ENCODE measurements around the gene LKAAEAR1.

LKAAEAR1 gene

DNA sequence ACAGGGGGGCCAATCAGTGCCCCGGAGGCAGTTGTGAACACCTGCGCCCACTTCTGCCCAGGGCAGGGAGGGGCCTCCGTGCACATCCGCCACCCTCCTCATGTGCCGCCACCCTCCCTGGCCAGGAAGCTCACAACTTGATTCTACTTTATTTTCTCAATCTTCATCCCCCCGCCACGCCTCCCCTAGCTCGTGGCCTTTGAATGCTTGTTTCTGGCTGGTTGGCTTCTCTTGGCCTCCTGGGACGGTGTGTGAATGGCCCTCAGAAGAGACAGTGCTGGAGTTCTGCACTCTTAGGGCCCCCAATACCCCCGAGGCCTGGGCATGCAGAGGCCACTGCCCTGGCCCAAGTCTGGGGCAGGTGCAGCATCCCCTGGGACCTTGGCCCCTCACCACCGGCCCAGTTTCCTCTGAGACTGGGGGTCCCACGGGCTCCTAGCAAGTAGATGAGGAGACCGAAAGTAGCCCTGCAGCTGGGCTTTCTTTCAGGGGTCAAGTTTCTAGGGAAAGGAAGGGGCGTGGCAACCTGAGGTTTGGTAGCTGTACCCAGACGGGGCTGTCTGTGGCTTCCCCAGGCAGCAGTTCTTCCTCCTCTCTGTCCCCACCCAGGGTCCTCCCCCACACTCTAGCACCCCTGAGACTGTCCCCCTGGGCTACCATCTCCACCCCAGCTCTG, 6.2 kb downstream of the LKAAEAR1 start:
- no peak for DNase-seq

DNA sequence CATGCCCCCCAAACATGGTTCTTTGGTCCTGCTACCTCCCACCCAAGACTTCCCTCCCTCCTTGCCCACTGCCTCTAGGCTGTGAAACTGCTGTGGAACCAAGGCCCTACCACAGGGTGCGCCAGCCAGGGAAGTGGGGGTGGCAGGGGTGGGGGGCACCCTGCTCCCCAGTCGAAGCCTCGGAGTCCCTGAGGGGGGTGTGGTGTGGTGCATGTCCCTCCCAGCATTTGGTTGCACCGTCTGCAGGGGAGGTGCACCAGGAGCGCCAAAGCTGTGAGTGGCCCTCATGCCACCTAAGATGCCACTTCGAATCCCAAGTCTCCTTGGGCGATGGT, 6.7 kb downstream of the LKAAEAR1 start:
- DNase-seq, result no peak

DNA sequence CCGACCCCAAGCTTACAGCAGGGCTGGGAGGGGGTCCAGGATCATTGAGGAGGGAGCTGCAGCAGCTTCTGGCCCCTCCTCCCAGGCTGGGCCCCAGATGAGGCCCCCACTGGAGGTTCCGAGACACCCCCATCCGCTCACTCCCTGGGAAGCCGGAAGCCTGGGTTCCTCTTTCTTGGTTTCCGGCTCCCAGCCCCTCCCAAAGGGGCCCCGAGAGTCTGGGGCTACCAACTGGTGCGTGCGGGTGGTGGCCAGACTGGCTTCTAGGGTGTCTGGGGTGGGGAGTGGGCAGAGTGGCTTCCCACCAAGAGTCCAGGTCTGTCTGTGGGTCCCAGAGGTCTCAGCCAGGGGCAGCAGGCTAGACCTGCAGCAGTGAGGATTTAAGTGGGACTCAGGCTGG, 7.1 kb downstream of the LKAAEAR1 start:
- no peak for DNase-seq

DNA sequence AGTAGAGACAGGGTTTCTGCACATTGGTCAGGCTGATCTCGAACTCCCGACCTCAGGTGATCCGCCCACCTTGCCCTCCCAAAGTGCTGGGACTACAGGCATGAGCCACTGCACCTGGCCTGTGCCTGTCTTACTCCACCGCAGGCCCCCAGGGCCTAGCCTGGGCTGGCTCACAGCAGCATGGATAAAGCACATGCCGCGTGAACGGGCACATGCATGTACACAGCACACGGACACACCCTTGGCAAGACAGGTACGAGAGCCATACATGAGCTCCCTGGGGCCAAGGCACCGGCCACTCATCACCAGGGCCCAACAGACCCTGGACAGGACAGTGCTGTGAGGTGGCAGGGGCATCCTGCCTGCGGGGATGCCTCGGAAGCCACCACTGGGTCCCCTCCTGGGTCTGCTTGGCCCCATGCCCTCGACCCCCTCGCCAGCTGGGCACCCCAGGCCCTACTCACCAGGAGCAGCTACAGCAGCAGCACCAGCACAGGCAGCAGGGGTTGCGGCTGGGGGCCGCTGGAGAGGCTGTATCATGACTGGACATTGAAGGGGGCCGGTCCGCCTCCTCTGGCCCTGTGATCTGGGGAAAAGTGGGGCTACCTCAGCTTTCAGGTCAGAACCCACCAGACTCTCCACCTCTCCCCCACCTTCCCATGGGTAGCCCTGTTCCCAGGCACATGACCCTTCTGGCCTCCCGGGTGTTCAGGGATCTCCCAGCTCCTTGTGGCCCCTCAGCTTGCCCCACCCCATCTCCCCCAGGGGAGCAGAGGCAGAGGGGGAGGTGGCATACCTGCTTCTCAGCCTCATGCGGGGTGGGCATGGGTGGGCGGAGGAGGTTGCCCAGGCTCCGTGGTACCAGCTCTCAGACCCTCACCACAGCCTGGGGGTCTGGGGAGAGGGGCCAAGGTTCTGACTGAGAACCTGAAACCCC, 7.9 kb downstream of the LKAAEAR1 start:
- DNase-seq, result no peak

DNA sequence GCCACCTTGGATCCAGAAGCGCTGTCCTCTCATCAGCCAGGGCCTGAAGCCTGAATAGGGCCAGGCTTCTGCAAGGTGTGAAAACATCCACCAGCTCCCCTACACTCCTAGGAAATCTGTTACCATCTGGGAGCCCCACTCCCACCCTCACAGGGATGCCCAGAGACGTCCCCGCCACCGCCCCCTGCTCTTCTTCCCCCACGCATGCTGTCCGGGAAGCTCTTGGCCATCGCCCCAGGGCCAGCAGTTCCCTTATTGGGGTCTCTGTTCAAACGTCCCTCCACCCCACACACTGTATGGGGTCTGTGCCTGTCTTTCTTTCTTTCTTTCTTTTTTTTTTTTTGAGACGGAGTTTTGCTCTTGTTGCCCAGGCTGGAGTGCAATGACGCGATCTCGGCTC, 8.6 kb downstream of the LKAAEAR1 start:
- no peak for DNase-seq

DNA sequence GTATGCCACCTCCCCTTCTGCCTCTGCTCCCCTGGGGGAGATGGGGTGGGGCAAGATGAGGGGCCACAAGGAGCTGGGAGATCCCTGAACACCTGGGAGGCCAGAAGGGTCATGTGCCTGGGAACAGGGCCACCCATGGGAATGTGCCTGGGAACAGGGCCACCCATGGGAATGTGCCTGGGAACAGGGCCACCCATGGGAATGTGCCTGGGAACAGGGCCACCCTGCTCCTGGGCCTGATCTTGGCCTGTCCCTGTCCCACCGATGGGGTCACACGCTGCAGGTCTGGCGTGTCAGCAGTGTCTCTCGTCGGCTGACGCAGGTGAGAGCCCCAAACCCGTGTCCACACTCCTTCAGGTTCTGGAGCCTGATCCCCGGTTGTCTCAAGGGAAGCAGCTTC, 9.2 kb downstream of the LKAAEAR1 start:
- no peak for DNase-seq

DNA sequence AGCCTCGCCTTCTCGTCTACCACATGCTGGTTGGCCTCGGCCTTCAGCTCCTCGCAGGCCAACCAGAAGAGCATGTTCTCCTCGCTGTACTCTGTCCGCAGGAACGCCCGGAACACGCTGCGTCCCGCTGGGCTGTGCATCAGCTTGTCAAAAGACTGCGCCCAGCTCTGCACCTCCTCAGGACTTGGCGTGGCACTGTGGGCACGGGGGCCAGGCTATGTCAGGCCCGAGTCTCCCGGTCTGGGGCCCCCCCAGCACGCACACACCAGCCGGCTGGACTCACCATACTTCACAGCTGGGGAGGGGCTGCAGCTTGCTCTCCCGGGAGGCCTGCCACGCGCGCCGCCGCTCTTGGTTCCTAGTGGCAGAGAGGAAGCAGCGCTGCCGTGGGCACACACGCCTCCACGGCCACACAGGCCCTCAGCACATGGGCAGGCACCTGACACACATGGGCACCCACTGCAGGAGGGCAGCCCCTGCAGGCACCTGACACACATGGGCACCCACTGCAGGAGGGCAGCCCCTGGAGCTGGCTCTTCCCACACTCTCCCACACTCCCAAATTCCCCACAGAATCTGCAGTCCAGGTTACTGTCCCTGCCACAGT, 9.9 kb downstream of the LKAAEAR1 start:
- DNase-seq, result no peak

DNA sequence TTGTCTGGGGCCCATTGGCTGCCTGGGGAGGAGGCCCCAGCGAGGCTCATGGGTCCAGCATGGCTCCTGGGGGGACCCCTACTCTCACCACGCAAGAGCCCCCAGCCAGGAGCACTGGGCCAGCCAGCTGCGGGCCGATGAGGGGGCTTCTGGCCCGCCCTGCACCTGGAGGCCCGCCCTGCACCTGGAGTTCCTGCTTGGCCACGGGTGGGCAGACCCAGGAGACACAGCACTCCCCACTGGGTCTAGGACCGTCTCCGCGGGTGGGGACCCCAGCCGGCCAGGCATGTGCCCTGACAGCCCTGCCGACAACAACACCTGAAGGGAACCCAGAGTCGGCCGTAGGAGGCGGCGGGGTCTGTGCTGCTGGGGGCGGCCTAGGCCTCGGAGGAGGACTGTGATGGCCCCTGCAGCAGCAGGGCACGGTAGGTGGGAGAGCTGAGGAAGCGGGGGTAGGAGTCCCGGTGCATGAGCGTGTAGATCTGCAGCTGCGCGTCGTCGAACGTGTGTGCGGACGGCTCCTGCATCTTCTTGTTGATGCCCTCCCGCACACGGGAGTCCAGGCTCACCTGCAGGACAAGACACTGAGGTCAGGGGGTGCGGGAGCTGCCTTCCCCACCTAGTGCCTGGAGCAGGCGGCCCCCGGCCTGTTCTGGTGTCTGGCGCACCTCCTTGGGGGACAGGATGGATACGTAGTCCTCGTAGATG, 10.6 kb downstream of the LKAAEAR1 start:
- no peak for DNase-seq

DNA sequence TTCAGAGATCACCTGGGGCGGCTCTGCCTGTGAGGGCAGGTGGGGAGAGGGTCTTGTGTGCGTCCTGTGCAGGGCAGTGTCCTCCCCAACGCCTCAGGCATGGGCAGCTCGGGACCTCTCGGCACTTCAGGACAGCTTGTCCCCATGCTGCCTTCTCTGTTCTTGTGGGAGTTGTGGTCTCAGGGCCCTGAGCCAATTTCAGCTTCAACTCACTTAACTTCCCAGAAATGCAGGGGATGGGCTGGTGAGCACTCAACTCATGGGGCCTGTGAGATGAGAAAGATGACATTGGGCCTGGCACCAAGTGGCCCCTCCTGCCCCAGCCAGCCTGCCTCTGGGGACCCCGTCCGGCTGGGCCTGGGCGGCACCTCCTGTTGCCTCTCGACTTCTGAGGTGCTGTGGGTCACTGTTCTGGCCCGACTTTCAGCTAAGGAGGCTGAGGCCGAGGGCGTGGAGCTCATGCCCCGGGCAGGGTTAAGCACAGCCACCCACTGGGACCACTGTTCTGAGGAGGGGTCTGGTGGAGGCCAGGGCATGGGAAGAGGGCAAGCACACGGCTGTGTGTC, 11.6 kb downstream of the LKAAEAR1 start:
- DNase-seq, result no peak

DNA sequence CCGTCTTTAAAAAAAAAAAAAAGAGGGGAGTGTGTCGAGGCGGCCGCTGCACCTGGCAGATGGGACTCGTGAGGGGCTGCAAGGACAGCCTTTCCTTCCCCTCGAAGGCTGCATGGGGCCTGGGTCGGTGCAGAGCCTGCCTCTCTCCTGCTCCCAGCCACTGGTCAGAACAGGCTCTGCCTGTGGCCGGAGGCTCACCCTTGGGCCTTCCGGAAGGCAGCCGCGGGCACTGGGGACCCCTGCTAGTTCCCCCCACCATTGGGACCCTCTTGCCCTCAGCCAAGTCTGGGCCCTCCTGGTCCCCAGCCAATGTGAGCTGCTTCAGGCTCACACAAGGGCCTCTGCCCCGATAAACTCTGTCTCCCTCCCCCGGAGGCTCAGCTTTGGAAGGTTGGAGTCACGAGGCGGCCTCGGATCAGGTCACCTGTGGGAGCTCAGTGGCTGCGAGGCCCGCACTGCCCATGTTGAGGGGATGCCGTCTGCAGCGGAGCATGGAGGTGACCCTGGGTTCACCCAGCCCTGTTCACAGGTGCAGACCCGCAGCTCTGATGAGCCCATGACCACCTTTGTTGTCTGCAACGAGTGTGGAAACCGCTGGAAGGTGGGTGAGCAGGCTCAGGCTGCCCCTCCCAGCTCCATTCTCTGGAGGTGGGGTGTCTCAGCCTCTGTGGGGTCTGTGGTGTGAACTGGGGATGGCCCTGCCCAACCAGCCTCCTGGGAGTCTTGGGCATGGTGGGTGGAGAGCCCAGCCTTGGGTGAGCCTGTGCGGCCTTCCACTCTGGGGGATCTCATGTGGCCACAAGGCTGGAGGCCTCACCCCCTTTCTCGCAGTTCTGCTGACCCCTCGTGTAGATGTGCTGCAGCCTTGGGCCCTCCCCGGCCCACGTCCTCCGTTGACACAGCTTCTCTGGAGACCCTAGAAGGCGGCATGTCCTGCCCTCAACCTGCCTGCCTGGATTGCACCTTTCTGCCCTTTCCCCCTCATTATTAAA, 12.6 kb downstream of the LKAAEAR1 start:
- DNase-seq, result no peak

DNA sequence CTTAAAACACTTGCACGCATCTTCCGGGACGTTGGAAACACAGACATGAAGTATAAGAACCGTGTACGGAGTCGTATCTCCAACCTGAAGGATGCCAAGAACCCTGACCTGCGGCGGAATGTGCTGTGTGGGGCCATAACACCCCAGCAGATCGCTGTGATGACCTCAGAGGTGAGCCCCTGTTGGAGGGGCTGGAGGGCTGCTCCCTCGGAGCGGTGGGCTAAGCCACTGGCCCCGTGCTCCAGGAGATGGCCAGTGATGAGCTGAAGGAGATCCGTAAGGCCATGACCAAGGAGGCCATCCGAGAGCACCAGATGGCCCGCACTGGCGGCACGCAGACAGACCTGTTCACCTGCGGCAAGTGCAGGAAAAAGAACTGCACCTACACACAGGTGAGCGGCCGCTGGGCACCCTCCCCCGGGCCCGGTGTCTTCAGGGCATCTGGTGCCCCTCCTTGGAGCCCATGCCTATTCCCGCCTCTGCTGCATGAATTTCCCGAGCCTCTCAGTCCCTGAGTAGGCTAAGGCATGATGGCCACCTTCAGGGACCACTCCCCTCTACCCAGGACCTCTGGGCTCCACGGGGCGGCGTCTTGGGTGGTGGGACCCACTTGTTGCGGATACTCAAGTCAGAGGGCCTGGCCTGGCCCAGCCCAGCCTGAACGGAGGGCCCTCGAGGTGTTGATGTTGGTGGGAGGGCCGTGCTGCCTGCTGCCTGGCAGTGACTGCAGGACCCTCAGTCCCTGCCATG, 13.8 kb downstream of the LKAAEAR1 start:
- DNase-seq, result no peak

DNA sequence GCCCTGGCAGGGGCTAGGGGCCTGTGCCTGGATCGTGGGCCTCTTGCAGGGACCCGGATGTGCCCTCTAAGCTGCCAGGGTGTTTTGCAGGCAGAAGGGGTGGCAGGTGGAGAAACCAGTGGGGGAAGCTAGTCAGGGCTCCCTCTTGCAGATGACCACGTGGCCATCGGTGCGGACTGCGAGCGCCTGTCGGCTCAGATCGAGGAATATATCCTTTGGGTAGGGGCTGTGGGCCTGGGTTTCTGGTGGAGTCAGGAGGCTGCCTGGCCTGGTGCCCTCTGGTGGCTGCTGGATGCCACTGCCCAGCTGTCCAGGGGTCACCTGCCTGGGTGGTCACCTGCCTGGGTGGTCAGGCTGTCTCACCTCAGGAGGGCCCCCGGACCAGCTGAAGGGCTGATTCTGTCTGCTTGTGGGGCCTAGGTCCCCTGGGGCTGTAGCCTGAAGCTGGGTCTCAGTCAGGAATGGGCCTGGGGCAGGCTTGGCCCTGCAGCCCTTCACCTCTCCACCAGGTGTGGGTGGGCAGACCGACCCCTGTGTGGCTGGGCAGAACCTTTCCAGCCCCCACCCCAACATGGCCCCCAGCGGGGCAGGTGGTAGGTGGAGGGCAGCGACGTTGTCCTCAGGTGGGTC, 14.5 kb downstream of the LKAAEAR1 start:
- DNase-seq, result no peak

DNA sequence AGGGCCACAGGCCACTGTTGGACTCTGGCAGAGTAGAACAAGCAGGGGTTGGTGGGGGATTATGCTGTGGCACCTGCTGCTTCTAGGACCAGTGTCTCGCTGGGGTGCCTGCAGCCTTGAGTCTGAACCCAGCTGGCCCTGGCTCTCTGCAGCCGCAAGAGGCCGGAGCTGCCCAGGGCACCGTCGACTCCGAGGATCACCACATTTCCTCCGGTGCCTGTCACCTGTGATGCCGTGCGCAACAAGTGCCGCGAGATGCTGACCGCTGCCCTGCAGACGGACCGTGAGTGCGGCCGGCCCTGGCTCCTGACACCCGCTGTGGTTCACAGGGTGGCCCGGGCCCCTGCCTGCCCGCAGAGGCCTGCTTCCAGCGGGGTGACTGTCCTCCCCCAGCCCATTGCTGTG, 15.0 kb downstream of the LKAAEAR1 start:
- no peak for DNase-seq

DNA sequence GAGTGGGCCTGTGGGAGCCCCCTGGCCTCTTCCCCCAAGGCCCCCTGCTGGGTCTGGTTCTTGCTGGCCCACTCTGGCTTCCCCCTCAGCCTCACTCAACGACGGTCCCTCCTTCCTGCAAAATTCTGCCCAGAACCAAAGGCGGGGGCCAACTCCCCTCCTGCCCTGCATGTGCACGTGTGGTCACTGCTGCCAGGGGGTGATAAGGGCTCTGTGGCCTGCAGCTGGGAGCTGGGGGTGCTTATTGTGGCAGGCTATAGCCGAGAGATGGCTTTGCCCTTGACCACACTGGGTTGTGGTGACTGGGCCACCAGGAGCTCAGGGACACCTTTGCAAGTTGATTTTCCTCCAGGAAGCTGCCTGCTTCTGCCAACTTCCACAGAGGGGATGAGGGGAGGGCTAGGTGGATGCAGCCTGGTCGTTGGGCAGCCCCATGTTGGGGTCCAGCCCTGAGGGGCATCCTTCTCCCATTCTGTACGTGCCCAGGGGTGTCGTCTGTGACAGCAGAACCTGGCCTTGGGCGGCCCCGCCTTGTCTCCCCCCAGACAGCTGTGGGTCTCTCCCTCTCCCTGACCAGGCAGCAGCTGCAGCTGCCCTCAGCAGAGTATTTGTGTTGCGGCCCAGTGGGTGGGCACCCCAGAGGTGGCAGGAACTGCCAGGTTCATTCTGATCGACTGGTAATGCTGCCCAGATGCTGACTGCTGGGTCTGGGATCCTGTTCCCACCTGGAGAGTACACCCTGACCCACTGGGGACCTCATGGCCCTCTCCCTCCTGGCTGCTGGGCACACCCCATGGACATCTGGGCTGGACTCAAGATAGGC, 15.6 kb downstream of the LKAAEAR1 start:
- DNase-seq, result no peak

DNA sequence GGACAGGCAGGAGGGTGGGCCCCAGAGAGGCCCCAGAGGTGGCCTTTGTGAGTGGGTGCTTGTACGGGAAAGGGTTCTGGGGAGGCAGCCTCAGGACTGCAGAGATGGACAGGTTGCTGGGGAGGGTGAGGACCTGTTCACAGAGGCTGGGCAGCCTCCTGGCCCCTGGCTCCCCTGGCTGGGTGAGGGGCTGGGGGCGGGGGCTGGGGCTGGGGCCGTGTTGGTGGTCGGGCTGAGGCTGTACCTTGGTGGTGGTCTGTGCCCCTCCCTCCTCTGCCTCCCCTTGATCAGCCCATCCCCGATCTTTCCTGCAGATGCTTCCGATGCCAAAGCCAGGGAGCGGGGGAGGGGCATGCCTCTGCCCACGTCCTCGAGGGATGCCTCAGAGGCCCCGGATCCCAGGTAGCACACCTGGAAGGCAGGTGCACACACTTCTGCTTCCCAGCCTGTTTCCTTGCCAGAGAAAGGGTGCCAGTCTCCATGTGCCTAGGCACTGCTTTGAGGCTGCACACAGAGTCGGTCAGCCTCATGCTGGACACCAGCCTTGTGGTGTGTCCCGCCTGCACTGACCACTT, 16.4 kb downstream of the LKAAEAR1 start:
- DNase-seq, result no peak

DNA sequence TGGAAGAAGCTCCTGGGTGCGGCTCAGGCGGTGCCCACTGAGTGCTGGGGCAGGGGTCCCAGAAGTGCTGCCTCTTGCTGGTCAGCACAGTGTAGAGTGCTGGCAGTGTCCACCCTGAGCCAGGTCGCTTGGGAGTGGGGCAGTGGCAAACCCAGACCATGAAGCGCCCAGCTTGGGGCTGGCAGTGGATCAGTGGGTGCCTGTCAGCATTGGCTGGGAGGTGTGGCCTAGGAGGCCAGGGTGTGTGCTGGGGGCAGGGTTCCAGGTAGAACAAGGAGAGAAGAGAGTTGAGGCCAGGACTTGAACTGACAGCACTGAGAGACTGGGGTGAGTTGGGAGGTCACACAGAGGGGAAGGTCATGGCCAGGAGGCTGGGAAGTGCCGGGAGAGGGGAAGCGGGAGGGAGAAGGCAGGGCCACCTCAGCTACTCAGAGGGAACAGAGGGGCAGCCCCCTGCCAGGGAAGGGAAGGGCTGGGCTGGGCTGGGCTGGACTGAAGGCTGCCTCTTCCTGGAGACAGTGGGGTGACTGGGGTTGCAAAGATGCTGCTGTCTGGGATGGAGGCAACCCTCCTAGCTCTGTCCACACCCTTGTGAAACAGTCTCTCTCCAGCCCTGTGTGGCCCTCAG, 17.1 kb downstream of the LKAAEAR1 start:
- DNase-seq, result no peak

DNA sequence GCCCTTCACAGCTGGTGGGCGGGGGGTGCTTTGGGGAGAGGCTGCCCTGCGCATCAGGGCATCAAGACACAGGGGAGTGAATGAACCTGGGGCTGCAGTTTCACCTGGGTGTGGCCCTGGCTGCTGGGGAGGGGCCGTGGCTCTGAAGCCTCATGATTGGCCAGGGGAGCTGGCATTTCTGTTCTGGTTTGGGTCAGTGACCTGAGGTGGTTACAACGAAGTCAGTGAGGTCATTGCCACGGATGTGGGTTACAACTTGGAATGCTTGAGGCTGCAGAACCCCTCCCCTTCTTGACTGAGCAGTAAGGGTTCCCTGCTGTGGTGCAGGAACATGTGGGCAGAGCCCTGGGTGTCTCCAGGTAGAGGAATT, 18.2 kb downstream of the LKAAEAR1 start:
- no peak for DNase-seq

DNA sequence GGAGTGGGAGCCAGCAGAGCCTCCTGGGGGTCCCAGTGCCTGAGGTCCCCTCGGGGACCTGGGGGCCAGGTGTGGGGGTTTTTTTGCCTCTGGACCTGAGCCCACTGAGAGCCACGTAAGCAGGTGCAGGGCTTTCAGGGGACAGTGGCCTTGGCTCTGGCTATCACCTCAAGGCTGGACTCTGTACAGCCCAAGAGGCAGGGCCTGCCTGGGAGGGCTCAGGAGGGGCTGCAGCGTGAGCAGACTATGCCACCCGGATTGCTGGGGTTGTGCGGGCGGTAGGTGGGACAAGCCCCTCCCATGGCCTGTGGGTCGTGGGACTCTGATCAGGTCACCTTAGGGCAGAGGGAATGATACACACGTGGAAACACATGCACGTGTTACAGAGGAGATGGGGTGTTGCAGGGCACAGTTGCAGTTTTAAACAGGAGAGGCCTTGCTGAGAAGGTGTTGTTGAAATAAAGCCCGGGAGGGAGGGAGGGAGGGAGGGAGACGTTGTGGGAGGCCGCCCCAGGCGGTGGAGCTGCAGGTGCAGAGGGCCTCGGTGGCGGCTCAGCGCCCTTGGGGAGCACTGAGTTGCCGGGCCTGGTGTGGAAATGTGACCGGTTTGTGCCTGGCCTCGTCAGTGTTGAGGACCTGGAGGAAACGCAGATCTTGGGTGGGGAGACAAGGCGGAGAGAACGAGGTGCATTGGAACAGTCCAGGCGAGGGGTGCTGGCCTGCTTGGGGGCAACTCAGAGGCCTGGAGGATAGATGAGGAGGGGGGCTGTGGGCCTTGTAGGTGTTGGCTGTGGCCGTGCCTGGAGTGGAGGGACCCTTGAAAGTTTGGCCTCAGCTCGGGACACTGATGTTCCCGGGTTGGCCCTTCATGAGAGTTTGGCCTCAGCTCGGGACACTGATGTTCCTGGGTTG, 18.9 kb downstream of the LKAAEAR1 start:
- no peak for DNase-seq

All from NCI-H510A treated with DMSO at 0.1 percent for 48 hours (cell line).